SH-SY5Y (cell line): Measurements from ENCODE around the gene ISM1.

Experiments
- GATA2 ChIP-seq: IDR thresholded peaks from 2 replicates; pipeline ENCODE4 v1.6.1; 2011; ENCODE audit warnings: mild to moderate bottlenecking, low read depth, low read length
- GATA3 ChIP-seq: IDR thresholded peaks from 2 replicates; pipeline ENCODE4 v1.6.1; 2011; ENCODE audit warnings: low read depth, mild to moderate bottlenecking, low read length, moderate library complexity

DNA sequence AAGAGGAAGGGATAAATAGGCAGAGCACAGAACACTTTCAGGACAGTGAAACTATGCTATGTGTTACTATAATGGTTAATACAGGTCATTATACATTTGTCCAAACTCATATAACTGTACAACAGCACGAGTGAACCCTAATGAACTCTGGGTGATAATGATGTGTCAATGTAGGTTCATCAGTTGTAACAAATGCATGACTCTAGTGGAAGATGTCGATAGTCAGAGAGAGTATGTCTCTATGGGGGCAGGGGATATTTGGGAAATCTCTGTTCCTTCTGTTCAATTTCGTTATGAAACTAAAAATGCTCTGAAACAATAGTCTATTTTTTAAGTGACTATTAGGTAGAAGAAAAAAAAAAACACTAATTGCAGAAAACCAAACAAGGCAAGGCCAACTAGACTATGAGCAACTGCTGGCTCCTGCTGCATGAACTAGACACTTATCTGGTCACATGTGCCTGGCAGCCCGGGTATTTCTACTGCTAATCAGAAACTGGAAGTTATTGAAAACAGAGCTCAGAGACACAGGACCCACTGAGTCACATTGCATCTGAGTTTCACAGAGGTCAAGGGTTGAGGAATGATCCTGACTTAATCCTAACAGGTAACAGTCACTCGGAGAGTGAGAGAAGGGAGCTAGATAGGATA lies 97.9 kb downstream of the ISM1 start:
- no peak for TF ChIP-seq GATA3
- TF ChIP-seq GATA2, result no peak
